WTC11 (cell line): ENCODE measurements around the gene MORN4. TPM values are rescaled to one million over a fixed set of nuclear protein-coding genes. Genes with fewer than 3 reads are reported as not detected.

ENCODE experiments used
- ATAC-seq: fragments of 200-7000 bp; cut with Tn5 transposase; 2 replicates; pipeline ENCODE4 v1.10.0; 2021; ENCODE audit warnings: mild to moderate bottlenecking, moderate library complexity
- CTCF ChIA-PET: fragments of 300-600 bp; sonication (Branson Sonifier 250); formaldehyde crosslinking; loops from one replicate; lab custom pipeline; 2021; ENCODE audit warnings: antibody characterized with exemption; lab: Charles Lee
- POLR2A ChIA-PET: fragments of 350-600 bp; sonication (Branson Sonifier 250); formaldehyde crosslinking; loops from one replicate; lab custom pipeline; 2021; ENCODE audit warnings: antibody characterized with exemption; lab: Charles Lee
- DNase-seq: peaks from one replicate; pipeline ENCODE4 v3.0.0; 2021; ENCODE audit warnings: low spot score
- H3K27ac Mint-ChIP-seq: 2 replicates; pipeline ENCODE4 v1.8.0; 2021; ENCODE audit warnings: mixed read lengths
- H3K27me3 Mint-ChIP-seq: 2 replicates; pipeline ENCODE4 v1.8.0; 2021; ENCODE audit warnings: low read depth, mild to moderate bottlenecking, moderate library complexity, mixed read lengths
- H3K36me3 Mint-ChIP-seq: 2 replicates; pipeline ENCODE4 v1.8.0; 2021; ENCODE audit warnings: mixed read lengths
- H3K4me1 Mint-ChIP-seq: 2 replicates; pipeline ENCODE4 v1.8.0; 2022; ENCODE audit warnings: mixed read lengths
- H3K4me3 Mint-ChIP-seq: 2 replicates; pipeline ENCODE4 v1.8.0; 2021; ENCODE audit warnings: mild to moderate bottlenecking, moderate library complexity, mixed read lengths
- H3K9me3 Mint-ChIP-seq: 2 replicates; pipeline ENCODE4 v1.8.0; 2021; ENCODE audit warnings: mixed read lengths
- CREB1 ChIP-seq: sonication (generic); formaldehyde crosslinking; IDR thresholded peaks from 2 replicates; pipeline ENCODE4 v1.8.0; 2023; ENCODE audit warnings: mild to moderate bottlenecking, missing genetic modification reagents
- ESRRA ChIP-seq: sonication (generic); formaldehyde crosslinking; IDR thresholded peaks from 2 replicates; pipeline ENCODE4 v1.8.1; 2022; ENCODE audit warnings: mild to moderate bottlenecking, missing genetic modification reagents, borderline replicate concordance
- FOXK1 ChIP-seq: sonication (generic); formaldehyde crosslinking; IDR thresholded peaks from 2 replicates; pipeline ENCODE4 v1.8.0; 2022; ENCODE audit warnings: mild to moderate bottlenecking, moderate library complexity, missing genetic modification reagents
- GTF2I ChIP-seq: fragments of 250-450 bp; sonication (Bioruptor Pico); conservative IDR thresholded peaks from 2 replicates; pipeline ENCODE4 v1.4.0; 2021; ENCODE audit warnings: mild to moderate bottlenecking
- IRF1 ChIP-seq: sonication (generic); formaldehyde crosslinking; IDR thresholded peaks from 2 replicates; pipeline ENCODE4 v1.8.0; 2023; ENCODE audit warnings: missing genetic modification reagents
- PREB ChIP-seq: sonication (generic); formaldehyde crosslinking; IDR thresholded peaks from 2 replicates; pipeline ENCODE4 v1.8.1; 2022; ENCODE audit warnings: mild to moderate bottlenecking, missing genetic modification reagents, moderate library complexity, borderline replicate concordance
- PRRX2 ChIP-seq: fragments of 250-450 bp; sonication (Bioruptor Pico); IDR thresholded peaks from 2 replicates; pipeline ENCODE4 v1.8.0; 2021; ENCODE audit warnings: mild to moderate bottlenecking
- SOX15 ChIP-seq: fragments of 250-450 bp; sonication (Bioruptor Pico); IDR thresholded peaks from 2 replicates; pipeline ENCODE4 v1.9.0; 2021; ENCODE audit warnings: mild to moderate bottlenecking
- ZNF121 ChIP-seq: sonication (generic); formaldehyde crosslinking; IDR thresholded peaks from 2 replicates; pipeline ENCODE4 v1.8.0; 2023; ENCODE audit warnings: missing genetic modification reagents
- ZNF232 ChIP-seq: sonication (generic); formaldehyde crosslinking; IDR thresholded peaks from 2 replicates; pipeline ENCODE4 v1.8.0; 2022; ENCODE audit warnings: mild to moderate bottlenecking, missing genetic modification reagents
- ZNF396 ChIP-seq: fragments of 250-450 bp; sonication (Bioruptor Pico); IDR thresholded peaks from 2 replicates; pipeline ENCODE4 v1.8.0; 2021; ENCODE audit warnings: mild to moderate bottlenecking, moderate library complexity, borderline replicate concordance
- ZNF671 ChIP-seq: fragments of 250-450 bp; sonication (Bioruptor Pico); IDR thresholded peaks from 2 replicates; pipeline ENCODE4 v1.8.0; 2021; ENCODE audit warnings: mild to moderate bottlenecking
- total RNA-seq: library from RNA; stranded (reverse); gene quantifications from 3 replicates; pipeline ENCODE4 v1.2.3, GENCODE V29; 2021
- TF ChIP-seq, protein P1 (sequence below): fragments of 250-450 bp; sonication (Bioruptor Pico); IDR thresholded peaks from 2 replicates; pipeline ENCODE4 v1.9.0; 2021; ENCODE audit warnings: moderate library complexity, mild to moderate bottlenecking, inconsistent platforms, borderline replicate concordance
- TF ChIP-seq, protein P2 (sequence below): sonication (generic); formaldehyde crosslinking; IDR thresholded peaks from 2 replicates; pipeline ENCODE4 v1.8.1; 2023; ENCODE audit warnings: mild to moderate bottlenecking, moderate library complexity, missing genetic modification reagents
- TF ChIP-seq, protein P3 (sequence below): sonication (generic); formaldehyde crosslinking; IDR thresholded peaks from 2 replicates; pipeline ENCODE4 v1.8.1; 2023; ENCODE audit warnings: mild to moderate bottlenecking, missing genetic modification reagents, moderate library complexity
- TF ChIP-seq, protein P4 (sequence below): fragments of 250-450 bp; sonication (Bioruptor Pico); IDR thresholded peaks from 2 replicates; pipeline ENCODE4 v1.9.0; 2021; ENCODE audit warnings: mild to moderate bottlenecking

MORN4 gene
- total RNA-seq, 1 experiment from 2014 or later: 21.8 TPM

DNA sequence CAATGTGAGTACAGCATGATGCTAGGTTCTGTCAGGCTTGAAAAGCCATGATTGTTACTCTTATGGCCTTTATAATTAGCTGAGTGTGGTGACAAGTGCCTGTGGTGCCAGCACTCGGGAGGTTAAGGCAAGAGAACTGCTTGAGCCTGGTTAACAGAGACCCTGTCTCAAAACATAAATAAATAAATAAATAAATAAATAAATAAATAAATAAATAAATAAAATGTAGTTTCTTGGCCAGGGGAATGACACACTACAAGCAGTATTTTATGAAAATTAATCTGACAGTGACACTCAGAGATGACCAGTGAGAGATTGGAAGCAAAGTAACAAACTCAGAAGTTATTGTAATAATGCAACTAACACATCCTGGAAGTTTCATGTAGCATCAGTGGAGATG is 2.3 kb upstream of the MORN4 start (continued):
- TF ChIP-seq, protein P1, sequence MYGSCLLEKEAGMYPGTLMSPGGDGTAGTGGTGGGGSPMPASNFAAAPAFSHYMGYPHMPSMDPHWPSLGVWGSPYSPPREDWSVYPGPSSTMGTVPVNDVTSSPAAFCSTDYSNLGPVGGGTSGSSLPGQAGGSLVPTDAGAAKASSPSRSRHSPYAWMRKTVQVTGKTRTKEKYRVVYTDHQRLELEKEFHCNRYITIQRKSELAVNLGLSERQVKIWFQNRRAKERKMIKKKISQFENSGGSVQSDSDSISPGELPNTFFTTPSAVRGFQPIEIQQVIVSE (CRISPR knock-in tag): no peak
- TF ChIP-seq CREB1 (CRISPR knock-in tag): no peak

DNA sequence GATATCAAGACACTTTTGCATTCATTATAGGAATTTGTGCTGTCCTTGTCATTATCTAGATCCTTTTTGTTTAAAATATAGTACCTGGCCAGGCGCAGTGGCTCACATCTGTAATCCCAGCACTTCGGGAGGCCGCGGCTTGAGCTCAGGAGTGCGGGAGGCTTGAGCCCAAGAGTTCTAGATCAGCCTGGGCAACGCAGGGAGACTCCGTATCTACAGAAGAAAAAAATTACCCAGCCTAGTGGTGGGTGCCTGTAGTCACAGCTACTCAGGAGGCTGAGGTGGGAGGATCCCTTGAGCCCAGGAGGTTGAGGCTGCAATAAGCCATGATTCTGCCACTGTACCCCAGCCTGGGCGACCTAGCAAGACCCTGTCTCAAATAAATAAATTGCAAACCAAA is 621 bp upstream of the MORN4 start:
- CTCF ChIA-PET: interaction anchor here (1.0 to 1.3 kb wide), 2 partner anchors 50 to 62 kb away, joined by 3 to 4 read pairs; partner anchors contain the start of genes ANKRD2 and HOGA1
- Mint-ChIP-seq H3K4me1 (peaks cover 16% of the 10 kb centered on the region; the same call in 1 of the 2 replicates), H3K9me3 (no peaks in the 10 kb centered on the region), H3K27ac (peak overlapping the region; percentile 97), H3K4me3 (peak overlapping the region; percentile 98), H3K36me3 (no peaks in the 10 kb centered on the region)
- ATAC-seq (peak; percentile 6; the same call in 1 of the 2 replicates), DNase-seq (no peak)
- TF ChIP-seq ZNF671 (CRISPR knock-in tag) (no peak), ZNF121 (CRISPR knock-in tag) (peak; percentile 91), SOX15 (CRISPR knock-in tag) (no peak), GTF2I (peak; percentile 68; the same call in 1 of the 2 replicates), PREB (CRISPR knock-in tag) (no peak)
- TF ChIP-seq, protein P2, sequence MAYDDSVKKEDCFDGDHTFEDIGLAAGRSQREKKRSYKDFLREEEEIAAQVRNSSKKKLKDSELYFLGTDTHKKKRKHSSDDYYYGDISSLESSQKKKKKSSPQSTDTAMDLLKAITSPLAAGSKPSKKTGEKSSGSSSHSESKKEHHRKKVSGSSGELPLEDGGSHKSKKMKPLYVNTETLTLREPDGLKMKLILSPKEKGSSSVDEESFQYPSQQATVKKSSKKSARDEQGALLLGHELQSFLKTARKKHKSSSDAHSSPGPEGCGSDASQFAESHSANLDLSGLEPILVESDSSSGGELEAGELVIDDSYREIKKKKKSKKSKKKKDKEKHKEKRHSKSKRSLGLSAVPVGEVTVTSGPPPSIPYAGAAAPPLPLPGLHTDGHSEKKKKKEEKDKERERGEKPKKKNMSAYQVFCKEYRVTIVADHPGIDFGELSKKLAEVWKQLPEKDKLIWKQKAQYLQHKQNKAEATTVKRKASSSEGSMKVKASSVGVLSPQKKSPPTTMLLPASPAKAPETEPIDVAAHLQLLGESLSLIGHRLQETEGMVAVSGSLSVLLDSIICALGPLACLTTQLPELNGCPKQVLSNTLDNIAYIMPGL (CRISPR knock-in tag): 0 out of 2 replicates have a peak, but pooled peaks have one; percentile 5
- TF ChIP-seq, all 79 proteins: peak for 3
- POLR2A ChIA-PET: no interaction called here
- no peaks in the 10 kb centered on the region for H3K27me3 Mint-ChIP-seq

- no peak overlapping the region for H3K27ac Mint-ChIP-seq
- H3K9me3 Mint-ChIP-seq: no peaks in the 10 kb centered on the region
- no peaks in the 10 kb centered on the region for H3K27me3 Mint-ChIP-seq
- ChIA-PET CTCF (interaction anchor here (2.3 kb wide), 1 partner anchor 59 kb away, joined by 6 read pairs; no protein-coding TSS in a partner anchor), POLR2A (no interaction called here)
- DNase-seq (no peak), ATAC-seq (no peak)
- no peak for TF ChIP-seq FOXK1 (CRISPR knock-in tag)
- TF ChIP-seq ESRRA (CRISPR knock-in tag): no peak
- TF ChIP-seq, protein P3, sequence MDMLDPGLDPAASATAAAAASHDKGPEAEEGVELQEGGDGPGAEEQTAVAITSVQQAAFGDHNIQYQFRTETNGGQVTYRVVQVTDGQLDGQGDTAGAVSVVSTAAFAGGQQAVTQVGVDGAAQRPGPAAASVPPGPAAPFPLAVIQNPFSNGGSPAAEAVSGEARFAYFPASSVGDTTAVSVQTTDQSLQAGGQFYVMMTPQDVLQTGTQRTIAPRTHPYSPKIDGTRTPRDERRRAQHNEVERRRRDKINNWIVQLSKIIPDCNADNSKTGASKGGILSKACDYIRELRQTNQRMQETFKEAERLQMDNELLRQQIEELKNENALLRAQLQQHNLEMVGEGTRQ: no peak
- TF ChIP-seq GTF2I: no peak
- no peak for TF ChIP-seq IRF1 (CRISPR knock-in tag)
- no peak for TF ChIP-seq ZNF396 (CRISPR knock-in tag)
- TF ChIP-seq, protein P4, sequence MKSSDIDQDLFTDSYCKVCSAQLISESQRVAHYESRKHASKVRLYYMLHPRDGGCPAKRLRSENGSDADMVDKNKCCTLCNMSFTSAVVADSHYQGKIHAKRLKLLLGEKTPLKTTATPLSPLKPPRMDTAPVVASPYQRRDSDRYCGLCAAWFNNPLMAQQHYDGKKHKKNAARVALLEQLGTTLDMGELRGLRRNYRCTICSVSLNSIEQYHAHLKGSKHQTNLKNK (CRISPR knock-in tag): no peak
- TF ChIP-seq, protein P2 (CRISPR knock-in tag): no peak
- TF ChIP-seq ZNF232: no peak
- TF ChIP-seq PRRX2 (CRISPR knock-in tag): no peak
- peaks cover 11% of the 10 kb centered on the region; the same call in 1 of the 2 replicates for H3K4me1 Mint-ChIP-seq
- no peaks in the 10 kb centered on the region for H3K36me3 Mint-ChIP-seq
- H3K4me3 Mint-ChIP-seq: no peak overlapping the region
Measured at GRCh38 chr10:97631098-97631497, 2.2 kb downstream of the MORN4 start.
